ENCODE results near the gene SAMD4A.
A peak's percentile ranks its signal among the peaks of the same experiment; 100 is the strongest.

Gene SAMD4A

GRCh38 chr14:54662491-54663133, 95.7 kb downstream of the SAMD4A start:
- no peak for DNase-seq (ENCODE audit: low spot score)

- no peak for DNase-seq (ENCODE audit: low spot score)
These were observed 98.0 kb downstream of the SAMD4A start for GRCh38 chr14:54664961-54665360.

- no peak for DNase-seq (ENCODE audit: low spot score)
These were observed 99.0 kb downstream of the SAMD4A start for GRCh38 chr14:54665946-54666345.

GRCh38 chr14:54667026-54667744, 100.3 kb downstream of the SAMD4A start:
- DNase-seq (ENCODE audit: low spot score) = no peak

GRCh38 chr14:54667764-54668163, 100.8 kb downstream of the SAMD4A start:
- DNase-seq (ENCODE audit: low spot score) = no peak

- no peak for DNase-seq (ENCODE audit: low spot score)
These were observed 103.0 kb downstream of the SAMD4A start for GRCh38 chr14:54669721-54670561.

- no peak for DNase-seq (ENCODE audit: low spot score)
These were observed 104.6 kb downstream of the SAMD4A start for GRCh38 chr14:54671537-54671936.

GRCh38 chr14:54672181-54672580, 105.3 kb downstream of the SAMD4A start:
- no peak for DNase-seq (ENCODE audit: low spot score)

GRCh38 chr14:54672688-54673087, 105.8 kb downstream of the SAMD4A start:
- no peak for DNase-seq (ENCODE audit: low spot score)

- DNase-seq (ENCODE audit: low spot score) = no peak
These were observed 106.5 kb downstream of the SAMD4A start for GRCh38 chr14:54673193-54674045.

- no peak for DNase-seq (ENCODE audit: low spot score)
These were observed 107.3 kb downstream of the SAMD4A start for GRCh38 chr14:54674046-54674741.

- DNase-seq (ENCODE audit: low spot score) = no peak
These were observed 108.6 kb downstream of the SAMD4A start for GRCh38 chr14:54675236-54676128.

- no peak for DNase-seq (ENCODE audit: low spot score)
These were observed 110.1 kb downstream of the SAMD4A start for GRCh38 chr14:54676812-54677708.

GRCh38 chr14:54680651-54681050, 113.7 kb downstream of the SAMD4A start:
- no peak for DNase-seq (ENCODE audit: low spot score)

GRCh38 chr14:54681811-54682261, 114.9 kb downstream of the SAMD4A start:
- DNase-seq (ENCODE audit: low spot score) = no peak

- no peak for DNase-seq (ENCODE audit: low spot score)
These were observed 115.7 kb downstream of the SAMD4A start for GRCh38 chr14:54682578-54682977.

- DNase-seq (ENCODE audit: low spot score) = peak; percentile 54
These were observed 117.2 kb downstream of the SAMD4A start for GRCh38 chr14:54683882-54684794.

- DNase-seq (ENCODE audit: low spot score) = no peak
These were observed 118.4 kb downstream of the SAMD4A start for GRCh38 chr14:54685286-54685845.

Data from ecto neural progenitor cell (in vitro differentiated cells).